SK-N-MC (cell line): ENCODE results near the gene EIF6.

Source experiments
- EZH2 ChIP-seq: fragments of 200-600 bp; sonication (generic); IDR thresholded peaks from one replicate; pipeline ENCODE4 v1.6.1; 2017; ENCODE audit warnings: antibody characterized with exemption
- FOXP2 ChIP-seq: optimal IDR thresholded peaks from 2 replicates; pipeline ENCODE3; 2011; ENCODE audit warnings: mild to moderate bottlenecking, moderate library complexity; ENCODE audit not compliant: insufficient read depth; ENCODE audit errors: extremely low read length, control extremely low read depth
- POLR2AphosphoS5 ChIP-seq: IDR thresholded peaks from 2 replicates; pipeline ENCODE4 v1.6.1; 2012; ENCODE audit warnings: mild to moderate bottlenecking, low read depth, low read length, borderline replicate concordance

DNA sequence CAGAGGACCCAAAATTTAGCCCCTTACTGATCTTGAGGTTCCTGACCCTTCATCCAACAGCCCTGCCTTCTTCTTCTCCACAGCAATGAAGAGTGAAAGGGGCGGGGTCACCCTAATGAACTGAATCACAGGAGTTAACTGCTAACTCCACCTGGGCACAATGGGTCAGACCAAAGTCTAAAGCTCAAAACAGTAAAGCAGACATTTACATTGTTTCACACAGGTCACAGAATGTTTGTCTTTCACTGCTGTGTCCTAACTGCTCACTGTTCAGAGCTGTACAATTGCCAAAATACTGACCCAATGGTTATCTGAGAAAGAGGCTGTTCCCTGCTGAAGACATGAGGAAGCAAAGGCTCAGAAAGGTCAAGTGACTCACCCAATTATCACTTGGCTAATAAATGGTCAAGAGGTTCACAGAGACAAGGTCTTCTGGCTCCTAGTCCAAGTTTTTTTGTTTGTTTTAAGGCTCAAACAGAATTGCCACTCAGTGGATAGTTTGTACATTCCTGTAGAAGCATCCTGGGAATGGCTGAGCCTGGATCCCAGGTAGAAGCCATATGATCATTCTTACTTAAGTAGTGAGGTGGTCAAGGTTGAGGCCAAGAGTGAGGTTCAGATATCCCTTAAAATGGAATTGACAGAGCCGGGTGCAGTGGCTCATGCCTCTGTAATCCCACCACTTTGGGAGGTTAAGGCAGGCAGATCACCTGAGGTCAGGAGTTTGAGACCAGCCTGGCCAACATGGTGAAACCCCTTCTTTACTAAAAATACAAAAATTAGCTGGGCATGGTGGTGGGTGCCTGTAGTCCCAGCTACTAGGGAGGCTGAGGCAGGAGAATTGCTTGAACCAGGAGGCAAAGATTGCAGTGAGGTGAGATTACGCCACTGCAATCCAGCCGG lies 42.8 kb upstream of the EIF6 start:
- TF ChIP-seq POLR2AphosphoS5 (no peak), EZH2 (no peak), FOXP2 (no peak)
